ENCODE data around the gene TCF3. TPM values are rescaled to one million over a fixed set of nuclear protein-coding genes. Genes with fewer than 3 reads are reported as not detected.
"Not testable (repeated sequence)": the region's sequence is repeated elsewhere in the genome, so short reads cannot be mapped to it uniquely, and the experiment has no call there.

The TCF3 gene
- total and polyA plus RNA-seq, 4 donors, result 36.9 to 58.1 (median 45.2) TPM

GRCh38 chr19:1690699-1691307, 38.4 kb upstream of the TCF3 start:
- H3K9me3 ChIP-seq (ENCODE audit: control insufficient read depth in 4 of 4, insufficient read depth in 3 of 4, low read length in 3 of 4), result peaks cover 0 to 11% (median 0%) of the 10 kb centered on the region in 4 donors
- 11% methylated on average over 26 to 29 of the region's 29 CpGs for WGBS, 2 donors
- ATAC-seq (ENCODE audit: insufficient read depth, low FRiP score) (no peak), DNase-seq (no peak)
- TF ChIP-seq CTCF (IDR thresholded peaks at IDR 0.05; ENCODE audit: control extremely low read depth, extremely low read depth), result no peak
- H3K4me1 ChIP-seq (ENCODE audit: control insufficient read depth in 5 of 5, insufficient read depth in 5 of 5, low read length in 5 of 5), result peaks cover 0 to 4% (median 0%) of the 10 kb centered on the region in 5 donors
- H3K9ac ChIP-seq (ENCODE audit: insufficient read depth in 1 of 2, low read length in 2 of 2), result no peak overlapping the region
- no peak overlapping the region for H3K4me3 ChIP-seq
- H3K36me3 ChIP-seq (ENCODE audit: control insufficient read depth in 4 of 4, insufficient read depth in 4 of 4, low read length in 4 of 4), result no peaks in the 10 kb centered on the region
- peaks cover 6 to 23% (median 9%) of the 10 kb centered on the region in 3 donors for H3K27me3 ChIP-seq (ENCODE audit: control insufficient read depth in 3 of 3, insufficient read depth in 3 of 3, low read length in 2 of 3)
- H3K27ac ChIP-seq (ENCODE audit: low read depth in 1 of 2, low read length in 1 of 2), result no peak overlapping the region

- not testable (repeated sequence) for H3K36me3 ChIP-seq (ENCODE audit: control insufficient read depth in 4 of 4, insufficient read depth in 4 of 4, low read length in 4 of 4); DNase-seq; ATAC-seq (ENCODE audit: insufficient read depth, low FRiP score); H3K9ac ChIP-seq (ENCODE audit: insufficient read depth in 1 of 2, low read length in 2 of 2); H3K4me1 ChIP-seq (ENCODE audit: control insufficient read depth in 5 of 5, insufficient read depth in 5 of 5, low read length in 5 of 5); H3K27ac ChIP-seq (ENCODE audit: low read depth in 1 of 2, low read length in 1 of 2); H3K4me3 ChIP-seq; H3K9me3 ChIP-seq (ENCODE audit: control insufficient read depth in 4 of 4, insufficient read depth in 3 of 4, low read length in 3 of 4)
- WGBS, 2 donors, result 84 to 94% methylated on average over 5 of the region's 5 CpGs
- H3K27me3 ChIP-seq (ENCODE audit: control insufficient read depth in 3 of 3, insufficient read depth in 3 of 3, low read length in 2 of 3), result peaks cover under 1 to 38% (median 16%) of the 10 kb centered on the region in 3 donors
Measured at GRCh38 chr19:1685785-1686184, 33.4 kb upstream of the TCF3 start.

- no peaks in the 10 kb centered on the region for H3K9me3 ChIP-seq (ENCODE audit: control insufficient read depth in 4 of 4, insufficient read depth in 3 of 4, low read length in 3 of 4)
- 51 to 61% methylated on average over 19 of the region's 19 CpGs for WGBS, 2 donors
- no peaks in the 10 kb centered on the region for H3K4me1 ChIP-seq (ENCODE audit: control insufficient read depth in 5 of 5, insufficient read depth in 5 of 5, low read length in 5 of 5)
- no peaks in the 10 kb centered on the region for H3K36me3 ChIP-seq (ENCODE audit: control insufficient read depth in 4 of 4, insufficient read depth in 4 of 4, low read length in 4 of 4)
- DNase-seq (no peak), ATAC-seq (ENCODE audit: insufficient read depth, low FRiP score) (no peak)
- no peak for TF ChIP-seq CTCF (IDR thresholded peaks at IDR 0.05; ENCODE audit: control extremely low read depth, extremely low read depth)
- H3K9ac ChIP-seq (ENCODE audit: insufficient read depth in 1 of 2, low read length in 2 of 2), result no peak overlapping the region
- no peak overlapping the region for H3K4me3 ChIP-seq
- peaks cover 0 to 32% (median 12%) of the 10 kb centered on the region in 3 donors for H3K27me3 ChIP-seq (ENCODE audit: control insufficient read depth in 3 of 3, insufficient read depth in 3 of 3, low read length in 2 of 3)
- no peak overlapping the region for H3K27ac ChIP-seq (ENCODE audit: low read depth in 1 of 2, low read length in 1 of 2)
Measured at GRCh38 chr19:1685046-1685445, 32.6 kb upstream of the TCF3 start.

GRCh38 chr19:1684573-1684912, 32.1 kb upstream of the TCF3 start:
- H3K4me3 ChIP-seq, result no peak overlapping the region
- WGBS, 2 donors, result 80 to 92% methylated on average over 10 of the region's 10 CpGs
- no peak for ATAC-seq (ENCODE audit: insufficient read depth, low FRiP score)
- H3K9me3 ChIP-seq (ENCODE audit: control insufficient read depth in 4 of 4, insufficient read depth in 3 of 4, low read length in 3 of 4), result no peaks in the 10 kb centered on the region
- H3K27ac ChIP-seq (ENCODE audit: low read depth in 1 of 2, low read length in 1 of 2), result no peak overlapping the region
- no peak for TF ChIP-seq CTCF (IDR thresholded peaks at IDR 0.05; ENCODE audit: control extremely low read depth, extremely low read depth)
- H3K36me3 ChIP-seq (ENCODE audit: control insufficient read depth in 4 of 4, insufficient read depth in 4 of 4, low read length in 4 of 4), result no peaks in the 10 kb centered on the region
- H3K27me3 ChIP-seq (ENCODE audit: control insufficient read depth in 3 of 3, insufficient read depth in 3 of 3, low read length in 2 of 3), result peaks cover 0 to 32% (median 12%) of the 10 kb centered on the region in 3 donors
- no peak overlapping the region for H3K9ac ChIP-seq (ENCODE audit: insufficient read depth in 1 of 2, low read length in 2 of 2)
- no peak for DNase-seq
- H3K4me1 ChIP-seq (ENCODE audit: control insufficient read depth in 5 of 5, insufficient read depth in 5 of 5, low read length in 5 of 5), result no peaks in the 10 kb centered on the region
